Adrenal gland (tissue), 12 donors: ENCODE results near the gene TMEM161A. TPM values are rescaled to one million over a fixed set of nuclear protein-coding genes. Genes with fewer than 3 reads are reported as not detected.
A peak's percentile ranks its signal among the peaks of the same experiment; 100 is the strongest.

Experiments used
- DNase-seq, 7 donors: peaks; one replicate each; pipeline ENCODE4 v3.0.0-alpha.2; 2019 to 2020
- H3K27ac ChIP-seq, 5 donors: fragments of 200-600 bp; sonication (generic) in 4 of 5; 1 replicate in 3 of 5; 2 replicates in 2 of 5; pipeline versions ENCODE4 v1.5.1 to v1.8.0; 2016 to 2020; ENCODE audit warnings: mild to moderate bottlenecking in 1 of 5
- H3K27me3 ChIP-seq: fragments of 200-600 bp; 2 replicates; pipeline ENCODE4 v1.8.0; 2021
- H3K36me3 ChIP-seq, 2 donors: fragments of 200-600 bp; replicated peaks in 1 of 2; 1 replicate in 1 of 2; 2 replicates in 1 of 2; pipeline versions ENCODE4 v1.5.1 to v1.8.0; 2018 to 2022
- H3K4me1 ChIP-seq, 2 donors: fragments of 200-600 bp; replicated peaks in 1 of 2; 1 replicate in 1 of 2; 2 replicates in 1 of 2; pipeline versions ENCODE4 v1.5.1 to v1.8.0; 2018 to 2021
- H3K4me3 ChIP-seq, 4 donors: fragments of 200-600 bp; sonication (generic) in 3 of 4; one replicate each; pipeline ENCODE4 v1.5.1; 2016 to 2018
- H3K9me3 ChIP-seq, 3 donors: fragments of 200-600 bp; sonication (generic) in 1 of 3; replicated peaks in 1 of 3; 1 replicate in 2 of 3; 2 replicates in 1 of 3; pipeline versions ENCODE4 v1.5.1 to v1.8.0; 2016 to 2021
- CTCF ChIP-seq, 6 experiments: fragments of 450-650 bp in 4 of 6; fragments of 200-600 bp in 2 of 6; sonication (generic) in 1 of 6; IDR thresholded peaks; 1 replicate in 5 of 6; 2 replicates in 1 of 6; pipeline versions ENCODE4 v1.5.1 to v1.8.0; 2016 to 2021; ENCODE audit warnings: antibody characterized with exemption in 6 of 6, mild to moderate bottlenecking in 2 of 6, moderate library complexity in 1 of 6
- POLR2A ChIP-seq, 2 donors: fragments of 450-650 bp; IDR thresholded peaks; one replicate each; pipeline ENCODE4 v1.6.1; 2017; ENCODE audit warnings: antibody characterized with exemption in 2 of 2, mild to moderate bottlenecking in 2 of 2, moderate library complexity in 1 of 2
- WGBS, 4 donors: extraction: QIAGEN DNeasy Blood & Tissue Kit in 2 of 4; methylation state at CpG; one replicate each; pipeline versions ENCODE4 v1.1.5 to v1.1.7; 2013 to 2017; 5-methylcytosine and 5-hydroxymethylcytosine counted together
- intact Hi-C, 2 donors: fragments of 100-400 bp; cut with DNase I; formaldehyde crosslinking; loops; one replicate each; pipeline versions ENCODE4 v1.14.1 to v1.15.0; 2022 to 2023
- polyA plus RNA-seq, 3 donors: library from polyadenylated mRNA; stranded (reverse); fragments of 200-250 nt in 2 of 3; fragments of 350-450 nt in 1 of 3; fragmentation: Illumina TruSeq in 1 of 3; extraction: RNeasy Lipid Tissue Mini Kit (QIAGEN cat#74804) in 1 of 3; gene quantifications; one replicate each; pipeline ENCODE4 v1.2.3, GENCODE V29; 2013 to 2014
- total RNA-seq, 9 donors: library from RNA; depleted of rRNA in 4 of 9; stranded (reverse); fragments of >200 nt in 4 of 9; fragments of 120-200 nt in 1 of 9; fragmentation: NEBNext Ultra II Directional in 1 of 9; extraction: Animal tissue kit (Norgen Biotek cat#: 25700) in 1 of 9; gene quantifications; one replicate each; pipeline versions ENCODE4 v1.1.0 to v1.2.4, GENCODE V29; 2013 to 2023
- donor health status: healthy with polysubstance abuse.
- donor health status: Bipolar disorder and iron deficiency.
- donor health status: DM: yes; HTN: yes; CAD: no.
- donor health status: DM: no; HTN: no; CAD: no.
- donor health status: DM: no; HTN: no; CAD: no.
- donor health status: DM: yes; HTN: yes; CAD: no.

TMEM161A gene
- total and polyA plus RNA-seq, 12 donors, result 5.5 to 83.8 (median 41.1) TPM

DNA sequence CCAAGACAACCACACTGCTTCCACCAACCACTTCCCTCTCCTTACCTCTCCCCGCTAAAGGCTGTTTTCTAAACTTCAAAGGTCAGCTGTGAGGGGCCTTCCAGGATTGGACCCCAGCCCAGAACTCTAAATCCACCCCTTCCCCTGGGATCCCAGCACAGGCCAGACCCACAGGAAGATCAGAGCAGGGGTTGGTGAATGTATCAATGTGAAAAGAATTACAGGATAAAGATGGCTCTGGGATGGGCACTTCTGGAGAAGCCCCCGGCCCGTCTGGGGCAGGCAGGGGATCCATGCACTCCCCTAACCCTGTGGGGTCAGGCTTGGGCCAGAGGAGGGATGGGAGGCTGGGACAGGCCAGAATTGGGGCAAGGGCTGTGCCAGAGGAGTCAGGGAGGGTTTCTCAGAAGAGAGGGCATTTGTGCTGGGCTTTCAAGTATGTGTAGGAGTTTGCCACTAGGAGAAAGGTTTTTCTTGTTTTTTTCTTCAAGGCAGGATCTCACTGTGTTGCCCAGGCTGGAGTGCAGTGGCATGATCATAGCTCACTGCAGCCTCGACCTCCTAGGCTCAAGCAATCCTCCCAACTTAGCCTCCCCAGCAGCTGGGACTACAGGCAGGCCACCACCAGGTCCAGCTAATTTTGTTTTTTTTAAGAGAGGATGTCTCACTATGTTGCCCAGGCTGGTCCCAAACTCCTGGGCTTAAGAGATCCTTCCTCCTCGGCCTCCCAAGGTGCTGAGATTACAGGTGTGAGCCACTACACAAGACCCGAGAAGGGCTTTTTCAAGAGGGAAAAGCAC, 32.8 kb upstream of the TMEM161A start:
- no peak overlapping the region for H3K27ac ChIP-seq
- H3K36me3 ChIP-seq, result no peaks in the 10 kb centered on the region
- H3K4me1 ChIP-seq, result peaks cover 3 to 10% of the 10 kb centered on the region in 2 donors
- H3K9me3 ChIP-seq, result no peaks in the 10 kb centered on the region
- intact Hi-C loops, result no loop called here
- H3K27me3 ChIP-seq, result no peaks in the 10 kb centered on the region
- TF ChIP-seq CTCF (IDR thresholded peaks at IDR 0.05) (no peak), POLR2A (IDR thresholded peaks at IDR 0.05) (no peak)
- 80 to 91% (median 84%) methylated on average over 6 of the region's 6 CpGs for WGBS, 4 donors
- DNase-seq, result no peak
- H3K4me3 ChIP-seq, result no peak overlapping the region

DNA sequence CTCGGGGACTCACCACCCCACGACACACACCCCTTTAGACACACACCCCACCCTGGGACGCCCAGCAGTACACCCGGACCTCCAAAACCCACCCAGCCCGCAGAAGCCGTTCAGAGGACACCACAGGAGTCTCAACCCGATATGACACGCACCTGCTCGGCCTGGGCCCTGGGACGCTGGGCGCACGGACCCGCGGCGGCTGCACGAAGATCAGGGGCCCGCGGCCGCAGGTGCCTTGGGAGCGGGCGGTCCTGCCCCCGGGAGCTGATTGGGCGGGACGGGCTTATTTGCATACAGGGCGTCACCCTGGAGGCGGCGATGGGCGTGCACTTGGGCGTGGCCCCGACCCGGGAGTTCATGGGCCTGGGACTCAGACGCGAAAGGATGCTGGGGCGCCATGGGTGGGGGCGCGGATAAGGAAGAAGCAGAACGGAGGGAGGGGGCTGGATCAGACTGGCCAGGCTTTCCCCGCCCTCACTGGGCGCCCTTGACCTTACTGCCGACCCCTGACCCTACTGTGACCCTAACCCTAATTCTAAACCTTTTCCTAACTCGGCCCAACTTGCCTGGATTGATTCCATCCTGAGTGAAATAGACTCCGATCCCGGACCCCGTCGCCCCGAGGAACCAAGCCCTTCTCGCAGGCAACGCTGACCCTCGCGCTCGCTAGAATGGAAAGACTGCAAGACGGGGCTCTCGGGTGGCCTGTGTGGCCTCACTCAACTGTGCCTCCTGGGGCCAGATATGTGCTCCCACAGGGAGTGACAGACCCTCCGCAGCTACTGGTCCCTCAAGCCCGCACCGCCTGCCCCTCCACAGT, 32.0 kb upstream of the TMEM161A start, which contains the start of gene MEF2B:
MEF2B (minus strand) TSS at position 211 of the 820 bp plus-strand sequence. CDS start 19,528 bp downstream, outside the sequence.
- Histone ChIP-seq H3K4me3 (no peak within 1 kb of the TSS), H3K4me1 (peaks cover 3 to 10% of the 10 kb centered on the region in 2 donors), H3K27ac (no peak within 1 kb of the TSS), H3K9me3 (no peaks in the 10 kb centered on the region), H3K36me3 (no peaks in the 10 kb centered on the region), H3K27me3 (no peaks in the 10 kb centered on the region)
- intact Hi-C loops, result no loop called here
- peak; percentile 74 to 89 (median 81) for DNase-seq
- TF ChIP-seq CTCF (IDR thresholded peaks at IDR 0.05), result no peak
- TF ChIP-seq POLR2A (IDR thresholded peaks at IDR 0.05), result no peak
- WGBS, 4 donors, result 15 to 40% (median 29%) methylated on average over 20 to 56 of the region's 56 CpGs

GRCh38 chr19:19169236-19170052, 31.2 kb upstream of the TMEM161A start:
- Histone ChIP-seq H3K27me3 (no peaks in the 10 kb centered on the region), H3K4me1 (peaks cover 3 to 10% of the 10 kb centered on the region in 2 donors), H3K9me3 (no peaks in the 10 kb centered on the region), H3K4me3 (no peak overlapping the region), H3K36me3 (no peaks in the 10 kb centered on the region), H3K27ac (no peak overlapping the region)
- TF ChIP-seq CTCF (IDR thresholded peaks at IDR 0.05) (no peak), POLR2A (IDR thresholded peaks at IDR 0.05) (no peak)
- WGBS, 4 donors, result 74 to 83% (median 79%) methylated on average over 7 to 9 of the region's 9 CpGs
- intact Hi-C loops, result no loop called here
- DNase-seq, result no peak
